ENCODE data around the gene GP1BB.

GRCh38 chr22:19750507-19751490 is 27.5 kb downstream of the GP1BB start:
- no peak for TF ChIP-seq EZH2 (IDR thresholded peaks at IDR 0.05; ENCODE audit: insufficient read depth, low read length)
- TF ChIP-seq CTCF (IDR thresholded peaks at IDR 0.05; ENCODE audit: insufficient read depth, low read depth, low read length): no peak

Data from astrocyte (in vitro differentiated cells and primary cell).